Endothelial cell of umbilical vein (primary cell): ENCODE results near the gene TCEAL5. TPM values are rescaled to one million over a fixed set of nuclear protein-coding genes. Genes with fewer than 3 reads are reported as not detected.

ENCODE experiments used
- BruUV-seq: library from RNA; stranded (reverse); fragments of 400-500 nt; replicated peaks from 2 replicates; lab custom pipeline; 2021; lab: Mats Ljungman, UMichigan
- CTCF ChIA-PET: fragments of 300-600, 350-600 bp; sonication (Branson Sonifier 250); formaldehyde crosslinking; loops from one replicate; lab custom pipeline; 2021; ENCODE audit warnings: antibody characterized with exemption, inconsistent platforms; lab: Charles Lee
- POLR2A ChIA-PET: fragments of 300-600, 350-600 bp; sonication (Branson Sonifier 250); formaldehyde crosslinking; loops from one replicate; lab custom pipeline; 2021; ENCODE audit warnings: antibody characterized with exemption, inconsistent platforms; lab: Charles Lee
- DNase-seq: peaks from one replicate; pipeline ENCODE4 v3.0.0-alpha.2; 2011; ENCODE audit warnings: low read depth, low spot score
- FAIRE-seq: peaks from 2 replicates; lab custom pipeline; 2011; peaks lifted over from hg19 to GRCh38; lab: Jason Lieb, UNC
- H2AFZ ChIP-seq: 2 replicates; pipeline ENCODE4 v1.6.0; 2012; ENCODE audit warnings: low read depth, low read length, control low read depth, inconsistent platforms
- H3K27ac ChIP-seq: 2 replicates; pipeline ENCODE4 v1.5.1; 2011; ENCODE audit warnings: low read depth, mild to moderate bottlenecking, control low read depth, low read length, moderate library complexity; ENCODE audit not compliant: insufficient read depth
- H3K27me3 ChIP-seq, 2 experiments: 2 replicates each; pipeline versions ENCODE4 v1.6.0 to v1.6.1; 2011; ENCODE audit warnings: low read length in 2 of 2, mixed read lengths in 1 of 2; ENCODE audit not compliant: control insufficient read depth in 2 of 2, insufficient read depth in 2 of 2
- H3K36me3 ChIP-seq, 2 experiments: 2 replicates in 1 of 2; 3 replicates in 1 of 2; pipeline ENCODE4 v1.5.1; 2011; ENCODE audit warnings: low read length in 2 of 2, mild to moderate bottlenecking in 1 of 2, moderate library complexity in 1 of 2; ENCODE audit not compliant: control insufficient read depth in 2 of 2, insufficient read depth in 2 of 2; ENCODE audit errors: extremely low read depth in 1 of 2
- H3K4me1 ChIP-seq: 3 replicates; pipeline ENCODE4 v1.5.1; 2011; ENCODE audit warnings: mild to moderate bottlenecking, low read length; ENCODE audit not compliant: control insufficient read depth, insufficient read depth; ENCODE audit errors: extremely low read depth
- H3K4me2 ChIP-seq: 2 replicates; pipeline ENCODE4 v1.6.1; 2011; ENCODE audit warnings: low read length, control low read depth, mixed read lengths; ENCODE audit not compliant: insufficient read depth
- H3K4me3 ChIP-seq, 3 experiments: fragments of 200-600 bp in 1 of 3; sonication (generic), shearing (Covaris generic) in 1 of 3; replicated peaks in 1 of 3; 2 replicates each; pipeline ENCODE4 v1.5.1; 2011 to 2016; ENCODE audit warnings: control low read depth in 3 of 3, low read length in 3 of 3, mild to moderate bottlenecking in 2 of 3, inconsistent platforms in 1 of 3, low read depth in 1 of 3, moderate library complexity in 1 of 3; ENCODE audit not compliant: insufficient read depth in 1 of 3
- H3K79me2 ChIP-seq: 2 replicates; pipeline ENCODE4 v1.6.0; 2012; ENCODE audit warnings: low read length, inconsistent platforms; ENCODE audit not compliant: control insufficient read depth, insufficient read depth
- H3K9ac ChIP-seq: replicated peaks from 2 replicates; pipeline ENCODE3; 2011; ENCODE audit warnings: low read length, control low read depth; ENCODE audit not compliant: insufficient read depth; ENCODE audit errors: extremely low read depth
- H3K9me1 ChIP-seq: replicated peaks from 3 replicates; pipeline ENCODE4 v1.6.0; 2011; ENCODE audit warnings: mild to moderate bottlenecking, low read length; ENCODE audit not compliant: control insufficient read depth, insufficient read depth; ENCODE audit errors: extremely low read depth
- H3K9me3 ChIP-seq: replicated peaks from 2 replicates; pipeline ENCODE4 v1.5.1; 2012; ENCODE audit warnings: low read length, inconsistent platforms; ENCODE audit not compliant: control insufficient read depth, insufficient read depth
- H4K20me1 ChIP-seq: replicated peaks from 2 replicates; pipeline ENCODE3; 2011; ENCODE audit warnings: mild to moderate bottlenecking, low read length; ENCODE audit not compliant: control insufficient read depth, insufficient read depth; ENCODE audit errors: extremely low read depth
- CTCF ChIP-seq, 2 donors: IDR thresholded peaks; 1 replicate in 1 of 2; 2 replicates in 1 of 2; pipeline ENCODE4 v1.5.1; 2011; ENCODE audit warnings: low read length in 2 of 2, mild to moderate bottlenecking in 2 of 2, moderate library complexity in 2 of 2, control low read depth in 1 of 2, inconsistent platforms in 1 of 2, low read depth in 1 of 2; ENCODE audit not compliant: insufficient read depth in 1 of 2; ENCODE audit errors: extremely low read depth in 1 of 2
- EZH2 ChIP-seq: IDR thresholded peaks from 2 replicates; pipeline ENCODE4 v1.6.1; 2012; ENCODE audit warnings: borderline replicate concordance, low read depth, mild to moderate bottlenecking, moderate library complexity, low read length, inconsistent platforms; ENCODE audit not compliant: severe bottlenecking
- FOS ChIP-seq: IDR thresholded peaks from 2 replicates; pipeline ENCODE4 v1.6.1; 2011; ENCODE audit warnings: mild to moderate bottlenecking, low read length, moderate library complexity, borderline replicate concordance; ENCODE audit not compliant: insufficient read depth
- GATA2 ChIP-seq: IDR thresholded peaks from 2 replicates; pipeline ENCODE4 v1.7.0; 2011; ENCODE audit warnings: low read depth, mild to moderate bottlenecking, moderate library complexity, mixed read lengths, low read length; ENCODE audit not compliant: insufficient read length, insufficient read depth
- JUN ChIP-seq: IDR thresholded peaks from 2 replicates; pipeline ENCODE4 v1.6.1; 2011; ENCODE audit warnings: borderline replicate concordance, low read depth; ENCODE audit not compliant: insufficient read length, insufficient read depth
- MAX ChIP-seq: IDR thresholded peaks from 2 replicates; pipeline ENCODE4 v1.6.1; 2011; ENCODE audit not compliant: insufficient read depth, insufficient read length
- MYC ChIP-seq: IDR thresholded peaks from one replicate; pipeline ENCODE4 v1.6.1; 2011; ENCODE audit warnings: mild to moderate bottlenecking, low read depth, low read length
- POLR2A ChIP-seq: IDR thresholded peaks from 2 replicates; pipeline ENCODE4 v1.6.1; 2012; ENCODE audit warnings: low read depth, mild to moderate bottlenecking, control low read depth, low read length
- POLR2AphosphoS5 ChIP-seq: IDR thresholded peaks from 2 replicates; pipeline ENCODE4 v1.6.1; 2012; ENCODE audit warnings: low read depth, mild to moderate bottlenecking, control low read depth, low read length, moderate library complexity; ENCODE audit not compliant: insufficient read depth
- dilution Hi-C: fragments of 300-500 bp; cut with MboI; formaldehyde crosslinking; loops from one replicate; pipeline ENCODE4 v1.15.0; 2019; ENCODE audit warnings: low sequenced_read_pairs; ENCODE audit not compliant: extremely low pct_ligation_motif_present
- intact Hi-C: fragments of 100-400 bp; cut with micrococcal nuclease; formaldehyde crosslinking; loops from one replicate; pipeline ENCODE4 v1.10.0; 2022
- polyA plus RNA-seq, 4 experiments: library from polyadenylated mRNA; depleted of rRNA in 3 of 4; stranded (reverse) in 3 of 4; unstranded in 1 of 4; fragments of >200 nt; gene quantifications; 2 replicates each; pipeline versions ENCODE4 v1.2.1 to v1.2.3, GENCODE V29; 2011 to 2012; ENCODE audit warnings: missing spikeins in 1 of 4
- total RNA-seq: library from RNA; stranded (reverse); gene quantifications from 2 replicates; pipeline ENCODE4 v1.2.3, GENCODE V29; 2021

Gene TCEAL5
- total and polyA plus RNA-seq, 2 donors (not counting 3 experiments of a cell fraction or from before 2014, with no cell fraction given): not detected

- H2AFZ ChIP-seq: no peak overlapping the region
- no TSS peak for BruUV-seq
- H3K27ac ChIP-seq: no peak overlapping the region
- intact Hi-C loops: no loop called here
- no peaks in the 10 kb centered on the region for H4K20me1 ChIP-seq
- no peaks in the 10 kb centered on the region for H3K9me3 ChIP-seq
- FAIRE-seq (no peak), DNase-seq (no peak)
- no peak overlapping the region for H3K4me3 ChIP-seq
- dilution Hi-C loops: no loop called here
- H3K36me3 ChIP-seq: no peaks in the 10 kb centered on the region
- H3K9me1 ChIP-seq: no peaks in the 10 kb centered on the region
- no peak overlapping the region for H3K9ac ChIP-seq
- CTCF ChIA-PET: no interaction called here
- no peak for TF ChIP-seq GATA2
- no peak for TF ChIP-seq CTCF (IDR thresholded peaks at IDR 0.05; ENCODE audit: extremely low read depth in 1 of 2, insufficient read depth in 1 of 2, low read depth in 1 of 2, low read length in 2 of 2)
- no peak for TF ChIP-seq FOS
- TF ChIP-seq POLR2A: no peak
- no peak for TF ChIP-seq MAX
- no peak for TF ChIP-seq JUN
- no peak for TF ChIP-seq POLR2AphosphoS5
- TF ChIP-seq EZH2: no peak
- TF ChIP-seq MYC: no peak
- POLR2A ChIA-PET: no interaction called here
- H3K79me2 ChIP-seq: no peaks in the 10 kb centered on the region
- H3K4me1 ChIP-seq: no peaks in the 10 kb centered on the region
- H3K4me2 ChIP-seq: no peak overlapping the region
- H3K27me3 ChIP-seq: peaks cover 5 to 8% of the 10 kb centered on the region in 2 experiments
Measured at GRCh38 chrX:103304705-103305104, 28.2 kb upstream of the TCEAL5 start.
